ENCODE measurements around the gene HSPB6.

DNA sequence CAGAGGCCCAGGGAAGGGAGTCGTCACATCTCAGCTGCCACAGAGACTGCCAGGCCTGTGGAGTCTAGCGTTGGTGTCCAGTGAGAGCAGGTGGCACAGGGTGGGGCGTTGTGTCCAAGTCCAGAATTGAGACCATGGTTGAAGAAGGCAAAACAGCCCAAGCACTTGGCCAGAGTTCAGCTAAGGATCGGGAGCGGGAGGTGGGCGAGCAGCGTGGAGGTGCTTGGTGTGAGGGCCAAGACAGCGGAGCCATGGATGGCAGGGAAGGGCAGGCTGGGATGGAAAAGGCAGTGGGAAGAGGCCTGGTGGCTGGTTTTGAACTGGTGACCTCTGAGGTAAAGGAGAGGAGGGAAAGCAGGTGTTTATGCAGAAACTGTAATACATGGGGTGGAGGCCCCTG is 22.6 kb downstream of the HSPB6 start:
- TF ChIP-seq, protein P1, sequence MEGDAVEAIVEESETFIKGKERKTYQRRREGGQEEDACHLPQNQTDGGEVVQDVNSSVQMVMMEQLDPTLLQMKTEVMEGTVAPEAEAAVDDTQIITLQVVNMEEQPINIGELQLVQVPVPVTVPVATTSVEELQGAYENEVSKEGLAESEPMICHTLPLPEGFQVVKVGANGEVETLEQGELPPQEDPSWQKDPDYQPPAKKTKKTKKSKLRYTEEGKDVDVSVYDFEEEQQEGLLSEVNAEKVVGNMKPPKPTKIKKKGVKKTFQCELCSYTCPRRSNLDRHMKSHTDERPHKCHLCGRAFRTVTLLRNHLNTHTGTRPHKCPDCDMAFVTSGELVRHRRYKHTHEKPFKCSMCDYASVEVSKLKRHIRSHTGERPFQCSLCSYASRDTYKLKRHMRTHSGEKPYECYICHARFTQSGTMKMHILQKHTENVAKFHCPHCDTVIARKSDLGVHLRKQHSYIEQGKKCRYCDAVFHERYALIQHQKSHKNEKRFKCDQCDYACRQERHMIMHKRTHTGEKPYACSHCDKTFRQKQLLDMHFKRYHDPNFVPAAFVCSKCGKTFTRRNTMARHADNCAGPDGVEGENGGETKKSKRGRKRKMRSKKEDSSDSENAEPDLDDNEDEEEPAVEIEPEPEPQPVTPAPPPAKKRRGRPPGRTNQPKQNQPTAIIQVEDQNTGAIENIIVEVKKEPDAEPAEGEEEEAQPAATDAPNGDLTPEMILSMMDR (optimal IDR thresholded peaks at IDR 0.05 in 1 of 3, IDR thresholded peaks at IDR 0.05 in 1 of 3, conservative IDR thresholded peaks at IDR 0.05 in 1 of 3; ENCODE audit: extremely low read depth in 1 of 3, insufficient read depth in 2 of 3, low read length in 3 of 3): no peak
- no peak for TF ChIP-seq EZH2 (IDR thresholded peaks at IDR 0.05; ENCODE audit: low read length)
